A549 (cell line): ENCODE data around the gene STX8. TPM values are rescaled to one million over a fixed set of nuclear protein-coding genes. Genes with fewer than 3 reads are reported as not detected.

Experiments used
- ATAC-seq, 2 experiments: fragments of 200-7000 bp in 1 of 2; fragments of >200 bp in 1 of 2; cut with Nextera tagmentation in 1 of 2; cut with Tn5 transposase in 1 of 2; 3 replicates each; pipeline versions ENCODE4 v1.8.0 to v1.9.1; 2018 to 2020; ENCODE audit warnings: mild to moderate bottlenecking in 1 of 2, moderate library complexity in 1 of 2
- CTCF ChIA-PET: fragments of 300-600 bp; sonication (Branson Sonifier 250); formaldehyde crosslinking; extraction: SDS; loops from one replicate; lab custom pipeline; 2021; ENCODE audit warnings: antibody characterized with exemption, inconsistent platforms; lab: Yijun Ruan, JAX
- POLR2A ChIA-PET: fragments of 350-600 bp; formaldehyde crosslinking; extraction: SDS; loops from one replicate; lab custom pipeline; 2021; ENCODE audit warnings: antibody characterized with exemption, inconsistent platforms; lab: Yijun Ruan, JAX
- DNase-seq, 2 experiments: peaks; one replicate each; pipeline versions ENCODE4 v3.0.0 to v3.0.0-alpha.2; 2011 to 2016; ENCODE audit warnings: low read depth in 1 of 2, low spot score in 1 of 2
- FAIRE-seq: peaks from 2 replicates; lab custom pipeline; 2011; peaks lifted over from hg19 to GRCh38; lab: Jason Lieb, UNC
- H3K27ac ChIP-seq, 2 experiments: fragments of >200 bp; sonication (Bioruptor Twin); formaldehyde crosslinking; 3 replicates each; pipeline ENCODE4 v1.5.1; 2016 to 2017
- H3K4me1 ChIP-seq: fragments of >200 bp; sonication (Bioruptor Twin); formaldehyde crosslinking; 3 replicates; pipeline ENCODE4 v1.6.1; 2016
- H3K4me2 ChIP-seq: fragments of >200 bp; sonication (Bioruptor Twin); formaldehyde crosslinking; 3 replicates; pipeline ENCODE4 v1.6.1; 2016
- H3K4me3 ChIP-seq: fragments of >200 bp; sonication (Bioruptor Twin); formaldehyde crosslinking; 3 replicates; pipeline ENCODE4 v1.5.1; 2016
- H3K9me3 ChIP-seq: fragments of >200 bp; sonication (Bioruptor Twin); formaldehyde crosslinking; 3 replicates; pipeline ENCODE4 v1.6.1; 2016
- CBX2 ChIP-seq: fragments of 200-600 bp; sonication (generic); IDR thresholded peaks from 2 replicates; pipeline ENCODE4 v1.6.1; 2016; ENCODE audit warnings: low read depth, mild to moderate bottlenecking, borderline replicate concordance
- CBX8 ChIP-seq: fragments of 200-600 bp; sonication (generic); IDR thresholded peaks from 2 replicates; pipeline ENCODE4 v1.6.1; 2016
- CEBPB ChIP-seq, 2 experiments: fragments of >200 bp in 1 of 2; sonication (Bioruptor Twin) in 1 of 2; formaldehyde crosslinking in 1 of 2; IDR thresholded peaks; 2 replicates each; pipeline ENCODE4 v1.6.1; 2012 to 2016
- ESRRA ChIP-seq: fragments of 150-350 bp; IDR thresholded peaks from 2 replicates; pipeline ENCODE4 v1.6.1; 2014; ENCODE audit warnings: mild to moderate bottlenecking, low read length, borderline replicate concordance
- HDAC2 ChIP-seq: fragments of 200-600 bp; sonication (generic); IDR thresholded peaks from 2 replicates; pipeline ENCODE4 v1.6.1; 2016
- HEYL ChIP-seq: fragments of 250-450 bp; sonication (Bioruptor Pico); IDR thresholded peaks from 2 replicates; pipeline ENCODE4 v1.8.0; 2021; ENCODE audit warnings: mild to moderate bottlenecking, moderate library complexity
- HOXB13 ChIP-seq: fragments of 250-450 bp; sonication (Bioruptor Pico); IDR thresholded peaks from 2 replicates; pipeline ENCODE4 v1.5.0; 2020; ENCODE audit warnings: low read depth, mild to moderate bottlenecking, moderate library complexity
- JUN ChIP-seq, 2 experiments: fragments of >200 bp; sonication (Bioruptor Twin); formaldehyde crosslinking; IDR thresholded peaks; 2 replicates in 1 of 2; 3 replicates in 1 of 2; pipeline ENCODE4 v1.6.1; 2016 to 2017
- JUNB ChIP-seq: fragments of >200 bp; sonication (Bioruptor Twin); formaldehyde crosslinking; IDR thresholded peaks from 2 replicates; pipeline ENCODE4 v1.6.1; 2016
- KDM5A ChIP-seq: fragments of 200-600 bp; sonication (generic); IDR thresholded peaks from 2 replicates; pipeline ENCODE4 v1.6.1; 2016; ENCODE audit warnings: antibody characterized with exemption, mild to moderate bottlenecking
- MYC ChIP-seq: IDR thresholded peaks from 2 replicates; pipeline ENCODE4 v1.6.1; 2012; ENCODE audit warnings: mild to moderate bottlenecking, inconsistent platforms, low read length, improper control_type of control experiment, borderline replicate concordance
- NR3C1 ChIP-seq: fragments of >200 bp; sonication (Bioruptor Twin); formaldehyde crosslinking; IDR thresholded peaks from 3 replicates; pipeline ENCODE4 v1.6.1; 2017
- POLR2AphosphoS2 ChIP-seq: conservative IDR thresholded peaks from 2 replicates; pipeline ENCODE4 v1.6.1; 2012; ENCODE audit warnings: low read length, improper control_type of control experiment, inconsistent platforms
- RAD21 ChIP-seq, 2 experiments: fragments of >200 bp in 1 of 2; sonication (Bioruptor Twin) in 1 of 2; formaldehyde crosslinking in 1 of 2; IDR thresholded peaks in 1 of 2; conservative IDR thresholded peaks in 1 of 2; 2 replicates in 1 of 2; 3 replicates in 1 of 2; pipeline ENCODE4 v1.6.1; 2012 to 2018; ENCODE audit warnings: inconsistent platforms in 1 of 2
- RARB ChIP-seq: fragments of 250-450 bp; sonication (Bioruptor Pico); IDR thresholded peaks from 2 replicates; pipeline ENCODE4 v1.8.0; 2021; ENCODE audit warnings: mild to moderate bottlenecking, moderate library complexity
- RCOR1 ChIP-seq: fragments of 150-350 bp; IDR thresholded peaks from 2 replicates; pipeline ENCODE4 v1.6.1; 2014; ENCODE audit warnings: antibody characterized with exemption, low read length, low read depth
- RNF2 ChIP-seq: fragments of 200-600 bp; sonication (generic); IDR thresholded peaks from 2 replicates; pipeline ENCODE4 v1.6.1; 2016; ENCODE audit warnings: low read depth, mild to moderate bottlenecking, antibody characterized with exemption, moderate library complexity, borderline replicate concordance
- SREBF2 ChIP-seq: fragments of 450-650 bp; IDR thresholded peaks from 2 replicates; pipeline ENCODE4 v1.6.1; 2014; ENCODE audit warnings: mild to moderate bottlenecking, moderate library complexity
- TP53 ChIP-seq: fragments of 250-450 bp; sonication (Bioruptor Pico); IDR thresholded peaks from 2 replicates; pipeline ENCODE4 v1.5.0; 2021; ENCODE audit warnings: mild to moderate bottlenecking, moderate library complexity
- ZFP36 ChIP-seq: fragments of 450-650 bp; IDR thresholded peaks from 2 replicates; pipeline ENCODE4 v1.6.1; 2014; ENCODE audit warnings: borderline replicate concordance; ENCODE audit not compliant: partially characterized antibody
- WGBS: methylation state at CpG from one replicate; pipeline ENCODE4 v1.1.6; 2017; ENCODE audit errors: missing lambda C conversion rate; 5-methylcytosine and 5-hydroxymethylcytosine counted together
- polyA plus RNA-seq, 4 experiments: library from polyadenylated mRNA; depleted of rRNA in 3 of 4; stranded (reverse); fragments of >200 nt; fragmentation: RNase III in 1 of 4; extraction: RNeasy Plus Mini Kit Qiagen cat#74134 plus additional on column Dnase treatment in 1 of 4; gene quantifications; 2 replicates in 3 of 4; 3 replicates in 1 of 4; pipeline ENCODE4 v1.2.3, GENCODE V29; 2011 to 2017
- TF ChIP-seq, protein P1 (sequence below): fragments of >200 bp; sonication (Bioruptor Twin); formaldehyde crosslinking; IDR thresholded peaks from 3 replicates; pipeline ENCODE4 v1.5.1; 2016
- TF ChIP-seq, protein P2 (sequence below): fragments of 150-350 bp; IDR thresholded peaks from 2 replicates; pipeline ENCODE4 v1.6.1; 2014; ENCODE audit warnings: low read depth, mild to moderate bottlenecking, low read length
- TF ChIP-seq, protein P3 (sequence below): fragments of 250-450 bp; sonication (Bioruptor Pico); IDR thresholded peaks from 2 replicates; pipeline ENCODE4 v1.5.0; 2020; ENCODE audit warnings: low read depth, mild to moderate bottlenecking, moderate library complexity
- TF ChIP-seq, protein P4 (sequence below): IDR thresholded peaks from 2 replicates; pipeline ENCODE4 v1.6.1; 2012
- TF ChIP-seq, protein P5 (sequence below): IDR thresholded peaks from 2 replicates; pipeline ENCODE4 v1.6.1; 2012; ENCODE audit warnings: low read depth, borderline replicate concordance

The STX8 gene
- polyA plus RNA-seq, 2 of the 4 experiments (the other 2 are of a cell fraction) = 93.6 to 168 TPM

DNA sequence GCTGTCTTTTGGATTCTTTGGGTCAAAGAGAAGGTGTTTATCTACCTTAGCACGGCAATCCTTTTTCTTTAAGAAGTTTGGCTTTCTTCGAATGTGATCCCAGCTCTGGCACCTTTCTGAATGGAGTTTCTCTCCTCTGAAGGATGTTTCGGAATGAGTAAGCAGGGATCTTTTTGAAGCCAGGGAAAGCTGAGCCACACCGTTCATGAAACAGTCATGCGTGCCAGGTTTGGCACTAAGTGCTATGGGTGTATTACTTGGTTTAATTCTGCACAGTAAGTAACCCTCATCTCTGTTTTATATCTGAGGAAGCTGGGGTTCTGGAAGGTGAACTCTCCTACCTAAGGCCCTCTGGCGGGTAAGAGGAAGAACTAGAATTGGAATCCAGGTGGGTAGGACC is 319.8 kb downstream of the STX8 start:
- H3K9me3 ChIP-seq = no peaks in the 10 kb centered on the region
- DNase-seq (no peak), FAIRE-seq (no peak), ATAC-seq (no peak)
- WGBS = 74% methylated on average over 6 of the region's 6 CpGs
- no peak overlapping the region for H3K4me2 ChIP-seq
- peaks cover 19% of the 10 kb centered on the region for H3K4me1 ChIP-seq
- ChIA-PET POLR2A (no interaction called here), CTCF (interaction anchor here (0.5 to 1.6 kb wide), 3 partner anchors 31 to 100 kb away, joined by 3 read pairs; no protein-coding TSS in a partner anchor)
- no peak overlapping the region for H3K4me3 ChIP-seq
- H3K27ac ChIP-seq = no peak overlapping the region
- TF ChIP-seq TP53 (CRISPR knock-in tag) = no peak
- TF ChIP-seq RNF2 = no peak
- TF ChIP-seq JUNB = no peak
- TF ChIP-seq, protein P1, sequence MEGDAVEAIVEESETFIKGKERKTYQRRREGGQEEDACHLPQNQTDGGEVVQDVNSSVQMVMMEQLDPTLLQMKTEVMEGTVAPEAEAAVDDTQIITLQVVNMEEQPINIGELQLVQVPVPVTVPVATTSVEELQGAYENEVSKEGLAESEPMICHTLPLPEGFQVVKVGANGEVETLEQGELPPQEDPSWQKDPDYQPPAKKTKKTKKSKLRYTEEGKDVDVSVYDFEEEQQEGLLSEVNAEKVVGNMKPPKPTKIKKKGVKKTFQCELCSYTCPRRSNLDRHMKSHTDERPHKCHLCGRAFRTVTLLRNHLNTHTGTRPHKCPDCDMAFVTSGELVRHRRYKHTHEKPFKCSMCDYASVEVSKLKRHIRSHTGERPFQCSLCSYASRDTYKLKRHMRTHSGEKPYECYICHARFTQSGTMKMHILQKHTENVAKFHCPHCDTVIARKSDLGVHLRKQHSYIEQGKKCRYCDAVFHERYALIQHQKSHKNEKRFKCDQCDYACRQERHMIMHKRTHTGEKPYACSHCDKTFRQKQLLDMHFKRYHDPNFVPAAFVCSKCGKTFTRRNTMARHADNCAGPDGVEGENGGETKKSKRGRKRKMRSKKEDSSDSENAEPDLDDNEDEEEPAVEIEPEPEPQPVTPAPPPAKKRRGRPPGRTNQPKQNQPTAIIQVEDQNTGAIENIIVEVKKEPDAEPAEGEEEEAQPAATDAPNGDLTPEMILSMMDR = no peak
- no peak for TF ChIP-seq POLR2AphosphoS2
- TF ChIP-seq NR3C1 = no peak
- TF ChIP-seq, protein P2, sequence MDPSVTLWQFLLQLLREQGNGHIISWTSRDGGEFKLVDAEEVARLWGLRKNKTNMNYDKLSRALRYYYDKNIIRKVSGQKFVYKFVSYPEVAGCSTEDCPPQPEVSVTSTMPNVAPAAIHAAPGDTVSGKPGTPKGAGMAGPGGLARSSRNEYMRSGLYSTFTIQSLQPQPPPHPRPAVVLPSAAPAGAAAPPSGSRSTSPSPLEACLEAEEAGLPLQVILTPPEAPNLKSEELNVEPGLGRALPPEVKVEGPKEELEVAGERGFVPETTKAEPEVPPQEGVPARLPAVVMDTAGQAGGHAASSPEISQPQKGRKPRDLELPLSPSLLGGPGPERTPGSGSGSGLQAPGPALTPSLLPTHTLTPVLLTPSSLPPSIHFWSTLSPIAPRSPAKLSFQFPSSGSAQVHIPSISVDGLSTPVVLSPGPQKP = no peak
- no peak for TF ChIP-seq RARB (CRISPR knock-in tag)

DNA sequence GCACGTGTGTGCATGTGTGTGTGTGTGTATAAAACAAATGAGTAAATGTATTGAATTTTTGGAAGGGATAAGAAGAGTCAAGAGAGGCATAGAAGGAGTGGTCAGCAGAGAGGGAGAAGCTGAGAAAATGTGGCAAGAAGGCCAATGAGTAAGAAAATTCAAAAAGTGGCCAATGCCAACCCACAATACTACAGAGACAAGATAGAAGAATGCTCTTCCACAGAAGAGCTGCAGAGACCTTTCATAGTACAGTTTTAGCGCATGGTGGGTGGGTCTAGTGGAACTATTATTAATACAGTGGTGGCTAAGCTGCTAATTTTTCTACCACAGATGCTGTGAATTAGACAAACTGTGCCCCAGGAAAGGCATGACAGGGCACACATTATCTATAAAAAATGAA is 320.8 kb downstream of the STX8 start:
- no peak for FAIRE-seq
- Histone ChIP-seq H3K9me3 (no peaks in the 10 kb centered on the region), H3K4me1 (peaks cover 19% of the 10 kb centered on the region), H3K27ac (no peak overlapping the region), H3K4me3 (no peak overlapping the region), H3K4me2 (no peak overlapping the region)
- DNase-seq = no peak
- POLR2A ChIA-PET = no interaction called here
- CTCF ChIA-PET = no interaction called here
- ATAC-seq = no peak
- 60% methylated on average over 2 of the region's 2 CpGs for WGBS
- TF ChIP-seq CBX8 (no peak), JUNB (no peak), HOXB13 (no peak), HDAC2 (no peak), RAD21 (conservative IDR thresholded peaks at IDR 0.05 in 1 of 2, IDR thresholded peaks at IDR 0.05 in 1 of 2) (no peak), NR3C1 (no peak), RCOR1 (no peak), MYC (no peak), ZFP36 (no peak), HEYL (CRISPR knock-in tag) (no peak)
- TF ChIP-seq, protein P3, sequence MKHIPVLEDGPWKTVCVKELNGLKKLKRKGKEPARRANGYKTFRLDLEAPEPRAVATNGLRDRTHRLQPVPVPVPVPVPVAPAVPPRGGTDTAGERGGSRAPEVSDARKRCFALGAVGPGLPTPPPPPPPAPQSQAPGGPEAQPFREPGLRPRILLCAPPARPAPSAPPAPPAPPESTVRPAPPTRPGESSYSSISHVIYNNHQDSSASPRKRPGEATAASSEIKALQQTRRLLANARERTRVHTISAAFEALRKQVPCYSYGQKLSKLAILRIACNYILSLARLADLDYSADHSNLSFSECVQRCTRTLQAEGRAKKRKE (CRISPR knock-in tag) = no peak
- TF ChIP-seq, protein P4, sequence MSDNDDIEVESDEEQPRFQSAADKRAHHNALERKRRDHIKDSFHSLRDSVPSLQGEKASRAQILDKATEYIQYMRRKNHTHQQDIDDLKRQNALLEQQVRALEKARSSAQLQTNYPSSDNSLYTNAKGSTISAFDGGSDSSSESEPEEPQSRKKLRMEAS = no peak
- TF ChIP-seq, protein P5, sequence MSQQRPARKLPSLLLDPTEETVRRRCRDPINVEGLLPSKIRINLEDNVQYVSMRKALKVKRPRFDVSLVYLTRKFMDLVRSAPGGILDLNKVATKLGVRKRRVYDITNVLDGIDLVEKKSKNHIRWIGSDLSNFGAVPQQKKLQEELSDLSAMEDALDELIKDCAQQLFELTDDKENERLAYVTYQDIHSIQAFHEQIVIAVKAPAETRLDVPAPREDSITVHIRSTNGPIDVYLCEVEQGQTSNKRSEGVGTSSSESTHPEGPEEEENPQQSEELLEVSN = no peak

DNA sequence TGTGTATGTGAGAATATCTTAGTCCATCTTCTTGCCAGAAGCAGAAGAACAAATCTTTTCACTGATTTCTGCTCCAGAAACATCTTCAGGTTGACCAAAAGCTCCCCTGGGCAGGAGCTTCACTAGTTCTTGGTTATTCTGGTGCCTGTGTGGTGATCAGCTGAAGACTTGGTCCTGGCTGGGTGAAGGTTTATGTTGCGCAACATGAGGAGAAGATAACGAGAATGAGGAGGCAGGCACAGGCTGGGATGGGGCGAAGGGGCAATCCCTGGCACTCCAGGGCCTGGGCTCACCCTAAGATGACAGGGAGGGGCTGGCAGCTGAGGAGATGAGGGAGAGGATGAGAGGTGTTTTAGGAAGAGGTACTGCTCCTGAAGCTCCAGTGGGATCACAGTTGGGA is 322.3 kb downstream of the STX8 start:
- 86% methylated on average over 3 of the region's 3 CpGs for WGBS
- POLR2A ChIA-PET = no interaction called here
- no peak for ATAC-seq
- Histone ChIP-seq H3K4me1 (peaks cover 15% of the 10 kb centered on the region), H3K9me3 (no peaks in the 10 kb centered on the region), H3K4me3 (no peak overlapping the region), H3K4me2 (no peak overlapping the region), H3K27ac (no peak overlapping the region)
- CTCF ChIA-PET = interaction anchor here (0.6 to 1.6 kb wide), 4 partner anchors 8 to 1072 kb away, joined by 3 to 4 read pairs (median 3); no protein-coding TSS in a partner anchor
- no peak for DNase-seq
- no peak for FAIRE-seq
- TF ChIP-seq CEBPB (IDR thresholded peaks at IDR 0.05) (peak; percentile 34 to 72; a peak in 2 of 4 replicates), SREBF2 (no peak), KDM5A (no peak), ESRRA (no peak), CBX8 (no peak), CBX2 (no peak), JUN (IDR thresholded peaks at IDR 0.05) (no peak), RAD21 (conservative IDR thresholded peaks at IDR 0.05 in 1 of 2, IDR thresholded peaks at IDR 0.05 in 1 of 2) (no peak)
- TF ChIP-seq, all 56 proteins: peak for 1
